Heart left ventricle (tissue), 16 donors: ENCODE measurements around the gene STON2. TPM values are rescaled to one million over a fixed set of nuclear protein-coding genes. Genes with fewer than 3 reads are reported as not detected.

Experiments used
- ATAC-seq, 4 donors: fragments of 200-7000 bp; cut with Tn5 transposase; one replicate each; pipeline ENCODE4 v1.9.1; 2020 to 2022; ENCODE audit warnings: moderate library complexity in 4 of 4, mild to moderate bottlenecking in 3 of 4, moderate number of reproducible peaks in 1 of 4
- DNase-seq, 5 donors: peaks; one replicate each; pipeline ENCODE4 v3.0.0-alpha.2; 2020
- H3K27ac ChIP-seq, 12 donors: fragments of 200-600 bp; sonication (generic) in 4 of 12; one replicate each; pipeline versions ENCODE4 v1.5.0 to v1.8.0; 2016 to 2022; ENCODE audit warnings: mild to moderate bottlenecking in 2 of 12
- H3K27me3 ChIP-seq, 9 donors: fragments of 200-600 bp; sonication (generic) in 2 of 9; one replicate each; pipeline versions ENCODE4 v1.5.1 to v1.8.0; 2016 to 2022; ENCODE audit warnings: mild to moderate bottlenecking in 3 of 9
- H3K36me3 ChIP-seq, 9 donors: fragments of 200-600 bp; sonication (generic) in 2 of 9; one replicate each; pipeline versions ENCODE4 v1.5.0 to v1.8.0; 2018 to 2022; ENCODE audit warnings: mild to moderate bottlenecking in 2 of 9
- H3K4me1 ChIP-seq, 12 donors: fragments of 200-600 bp; sonication (generic) in 4 of 12; one replicate each; pipeline versions ENCODE4 v1.5.0 to v1.8.0; 2016 to 2022; ENCODE audit warnings: mild to moderate bottlenecking in 3 of 12
- H3K4me3 ChIP-seq, 12 donors: fragments of 200-600 bp; sonication (generic) in 4 of 12; one replicate each; pipeline versions ENCODE4 v1.5.0 to v1.8.0; 2017 to 2022; ENCODE audit warnings: mild to moderate bottlenecking in 9 of 12, moderate library complexity in 4 of 12
- H3K9me3 ChIP-seq, 12 donors: fragments of 200-600 bp; sonication (generic) in 4 of 12; one replicate each; pipeline versions ENCODE4 v1.5.0 to v1.8.0; 2016 to 2022; ENCODE audit warnings: mild to moderate bottlenecking in 1 of 12
- CTCF ChIP-seq, 12 donors: fragments of 200-600 bp; sonication (generic) in 4 of 12; IDR thresholded peaks; one replicate each; pipeline versions ENCODE4 v1.5.0 to v1.8.0; 2018 to 2022; ENCODE audit warnings: antibody characterized with exemption in 12 of 12, mild to moderate bottlenecking in 5 of 12
- POLR2A ChIP-seq, 2 donors: fragments of 450-650 bp; IDR thresholded peaks; one replicate each; pipeline ENCODE4 v1.6.1; 2017; ENCODE audit warnings: antibody characterized with exemption in 2 of 2, mild to moderate bottlenecking in 2 of 2, moderate library complexity in 2 of 2
- WGBS, 4 donors: extraction: QIAGEN DNeasy Blood & Tissue Kit in 2 of 4; methylation state at CpG; one replicate each; pipeline versions ENCODE4 v1.1.5 to v1.1.7; 2013 to 2018; 5-methylcytosine and 5-hydroxymethylcytosine counted together
- intact Hi-C, 10 donors: fragments of 100-400 bp; cut with DNase I; formaldehyde crosslinking; loops; one replicate each; pipeline versions ENCODE4 v1.11.1 to v1.14.2; 2022
- polyA plus RNA-seq, 2 donors: library from polyadenylated mRNA; stranded (reverse); fragments of 200-250 nt; gene quantifications; one replicate each; pipeline ENCODE4 v1.2.3, GENCODE V29; 2013
- total RNA-seq, 9 donors: library from RNA; depleted of rRNA in 2 of 9; stranded (reverse); fragments of >200 nt in 2 of 9; fragmentation: NEBNext Ultra II Directional in 3 of 9; extraction: Animal tissue kit (Norgen Biotek cat#: 25700) in 3 of 9; gene quantifications; one replicate each; pipeline versions ENCODE4 v1.1.0 to v1.2.4, GENCODE V29; 2016 to 2023
- donor health status: ischemic (EF 13 %, LVEDD 7.1; RV severe dilation, severe dysfunction).
- donor health status: healthy with polysubstance abuse.
- donor health status: DM: no; HTN: yes; CAD: no.
- donor health status: DM: no; HTN: no; CAD: no.
- donor health status: ischemic (EF 25% LVEDD 6.9; RV normal size, moderate dysfunction).
- donor health status: ischemic (EF 25% LVEDD 5.7; RV mildly dilated, moderate dysfunction).
- donor health status: healthy.
- donor health status: DM: yes; HTN: yes; CAD: no.
- donor health status: ischemic (EF 35%, LVEDD 5.7; RV mildly dilated, moderate dysfunction).
- donor health status: nonischemic (EF 11% LVEDD 7.7; RV severe dilation, severe dysfunction).
- donor health status: DM: yes; HTN: yes; CAD: no.
- donor health status: PGD.
- donor health status: ischemic (EF 29% LVEDD 5.4; RV normal size, mild dysfunction).
- donor health status: nonischemic (EF 23%, LVEDD 6.1; RV moderate dilation, normal function).

STON2 gene
- total and polyA plus RNA-seq, 11 donors, result 0.28 to 27.5 (median 7.0) TPM

- DNase-seq (no peak), ATAC-seq (peak in 1 of 4 donors; percentile 20)
- H3K4me1 ChIP-seq, result peaks cover 0 to 21% (median 6%) of the 10 kb centered on the region in 12 donors
- H3K4me3 ChIP-seq, result no peak overlapping the region
- H3K27me3 ChIP-seq, result no peaks in the 10 kb centered on the region
- H3K27ac ChIP-seq, result peak overlapping the region in 5 of 12 donors; percentile 4 to 38 (median 28)
- H3K9me3 ChIP-seq, result no peaks in the 10 kb centered on the region
- TF ChIP-seq CTCF (IDR thresholded peaks at IDR 0.05) (no peak), POLR2A (IDR thresholded peaks at IDR 0.05) (no peak)
- intact Hi-C loops, result loop anchor here in 1 of 10 donors (5.0 kb wide), 1 partner anchor 34 kb away; no protein-coding TSS in a partner anchor
- H3K36me3 ChIP-seq, result no peaks in the 10 kb centered on the region
- 65 to 77% (median 69%) methylated on average over 5 of the region's 5 CpGs for WGBS, 4 donors
Measured at GRCh38 chr14:81342850-81343580, 57.1 kb downstream of the STON2 start.

- Histone ChIP-seq H3K36me3 (no peaks in the 10 kb centered on the region), H3K4me1 (peaks cover 0 to 21% (median 5%) of the 10 kb centered on the region in 12 donors), H3K27ac (peak overlapping the region in 2 of 12 donors; percentile 11 to 20), H3K4me3 (no peak overlapping the region), H3K9me3 (no peaks in the 10 kb centered on the region), H3K27me3 (no peaks in the 10 kb centered on the region)
- WGBS, 4 donors, result 91 to 96% (median 93%) methylated on average over 3 of the region's 3 CpGs
- no peak for DNase-seq
- ATAC-seq, result no peak
- intact Hi-C loops, result loop anchor here in 1 of 10 donors (5.0 kb wide), 1 partner anchor 36 kb away; no protein-coding TSS in a partner anchor
- no peak for TF ChIP-seq CTCF (IDR thresholded peaks at IDR 0.05)
- TF ChIP-seq POLR2A (IDR thresholded peaks at IDR 0.05), result no peak
Measured at GRCh38 chr14:81341781-81342180, 58.3 kb downstream of the STON2 start.

GRCh38 chr14:81341370-81341769 is 58.8 kb downstream of the STON2 start:
- H3K4me1 ChIP-seq, result peaks cover 0 to 21% (median 5%) of the 10 kb centered on the region in 12 donors
- intact Hi-C loops, result loop anchor here in 1 of 10 donors (5.0 kb wide), 1 partner anchor 36 kb away; no protein-coding TSS in a partner anchor
- no peak overlapping the region for H3K4me3 ChIP-seq
- peak overlapping the region in 2 of 12 donors; percentile 11 to 20 for H3K27ac ChIP-seq
- no peaks in the 10 kb centered on the region for H3K36me3 ChIP-seq
- no peaks in the 10 kb centered on the region for H3K27me3 ChIP-seq
- 49 to 73% (median 58%) methylated on average over 2 of the region's 2 CpGs for WGBS, 4 donors
- DNase-seq, result no peak
- peak in 1 of 4 donors; percentile 45 for ATAC-seq
- H3K9me3 ChIP-seq, result no peaks in the 10 kb centered on the region
- TF ChIP-seq CTCF (IDR thresholded peaks at IDR 0.05) (no peak), POLR2A (IDR thresholded peaks at IDR 0.05) (no peak)

GRCh38 chr14:81340201-81340600 is 59.9 kb downstream of the STON2 start:
- ATAC-seq, result no peak
- Histone ChIP-seq H3K27ac (no peak overlapping the region), H3K4me3 (no peak overlapping the region), H3K27me3 (no peaks in the 10 kb centered on the region), H3K36me3 (no peaks in the 10 kb centered on the region), H3K4me1 (peaks cover 0 to 21% (median 5%) of the 10 kb centered on the region in 12 donors), H3K9me3 (no peaks in the 10 kb centered on the region)
- TF ChIP-seq POLR2A (IDR thresholded peaks at IDR 0.05) (no peak), CTCF (IDR thresholded peaks at IDR 0.05) (no peak)
- WGBS, 4 donors, result 83 to 87% (median 86%) methylated on average over 5 of the region's 5 CpGs
- DNase-seq, result no peak
- intact Hi-C loops, result loop anchor here in 1 of 10 donors (5.0 kb wide), 1 partner anchor 37 kb away; no protein-coding TSS in a partner anchor
